ENCODE data around the gene FAM83C.

DNA sequence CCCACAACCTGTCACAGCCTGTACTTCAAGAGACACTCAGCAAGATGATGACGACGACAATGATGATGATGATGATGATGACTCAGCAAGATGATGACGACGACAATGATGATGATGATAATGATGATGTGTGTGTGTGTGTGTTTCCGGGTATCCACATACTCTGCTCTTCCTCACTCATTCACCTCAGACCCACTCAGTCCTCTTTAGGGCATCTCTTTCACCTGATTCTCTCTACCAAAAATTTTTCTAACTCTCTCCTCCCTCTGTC is 6.5 kb downstream of the FAM83C start:
- TF ChIP-seq, protein P1, sequence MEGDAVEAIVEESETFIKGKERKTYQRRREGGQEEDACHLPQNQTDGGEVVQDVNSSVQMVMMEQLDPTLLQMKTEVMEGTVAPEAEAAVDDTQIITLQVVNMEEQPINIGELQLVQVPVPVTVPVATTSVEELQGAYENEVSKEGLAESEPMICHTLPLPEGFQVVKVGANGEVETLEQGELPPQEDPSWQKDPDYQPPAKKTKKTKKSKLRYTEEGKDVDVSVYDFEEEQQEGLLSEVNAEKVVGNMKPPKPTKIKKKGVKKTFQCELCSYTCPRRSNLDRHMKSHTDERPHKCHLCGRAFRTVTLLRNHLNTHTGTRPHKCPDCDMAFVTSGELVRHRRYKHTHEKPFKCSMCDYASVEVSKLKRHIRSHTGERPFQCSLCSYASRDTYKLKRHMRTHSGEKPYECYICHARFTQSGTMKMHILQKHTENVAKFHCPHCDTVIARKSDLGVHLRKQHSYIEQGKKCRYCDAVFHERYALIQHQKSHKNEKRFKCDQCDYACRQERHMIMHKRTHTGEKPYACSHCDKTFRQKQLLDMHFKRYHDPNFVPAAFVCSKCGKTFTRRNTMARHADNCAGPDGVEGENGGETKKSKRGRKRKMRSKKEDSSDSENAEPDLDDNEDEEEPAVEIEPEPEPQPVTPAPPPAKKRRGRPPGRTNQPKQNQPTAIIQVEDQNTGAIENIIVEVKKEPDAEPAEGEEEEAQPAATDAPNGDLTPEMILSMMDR (IDR thresholded peaks at IDR 0.05; ENCODE audit: low read depth, low read length): no peak
- no peak for TF ChIP-seq EZH2phosphoT487 (IDR thresholded peaks at IDR 0.05; ENCODE audit: low read depth)

All from OCI-LY3 (cell line).